GM18519 (cell line): Measurements from ENCODE around the gene LRPPRC.

Experiments
- ATAC-seq: cut with Tn5 transposase; IDR thresholded peaks from one replicate; pipeline ENCODE4 v1.9.1; 2021; ENCODE audit warnings: mild to moderate bottlenecking, moderate library complexity; ENCODE audit not compliant: unreplicated experiment, low FRiP score

The LRPPRC gene

DNA sequence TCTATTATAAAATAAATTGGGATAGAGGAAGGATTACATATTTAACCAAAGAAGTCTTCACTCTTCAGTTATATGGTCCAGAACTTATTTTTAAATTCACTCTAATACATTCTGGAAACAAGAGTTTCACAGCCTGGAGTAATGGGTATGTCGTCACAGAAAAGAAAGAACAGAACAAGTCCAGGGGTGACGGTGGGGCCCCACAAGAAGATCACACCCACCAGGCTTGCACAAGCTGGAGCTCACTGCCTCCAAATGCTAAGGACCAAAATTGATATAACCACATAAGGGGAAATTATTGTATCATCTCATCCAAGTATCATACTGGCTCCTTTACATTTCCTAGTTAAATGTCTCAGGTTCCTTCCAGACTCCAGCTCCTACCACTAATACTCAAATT lies 11.3 kb downstream of the LRPPRC start:
- ATAC-seq, result no peak

DNA sequence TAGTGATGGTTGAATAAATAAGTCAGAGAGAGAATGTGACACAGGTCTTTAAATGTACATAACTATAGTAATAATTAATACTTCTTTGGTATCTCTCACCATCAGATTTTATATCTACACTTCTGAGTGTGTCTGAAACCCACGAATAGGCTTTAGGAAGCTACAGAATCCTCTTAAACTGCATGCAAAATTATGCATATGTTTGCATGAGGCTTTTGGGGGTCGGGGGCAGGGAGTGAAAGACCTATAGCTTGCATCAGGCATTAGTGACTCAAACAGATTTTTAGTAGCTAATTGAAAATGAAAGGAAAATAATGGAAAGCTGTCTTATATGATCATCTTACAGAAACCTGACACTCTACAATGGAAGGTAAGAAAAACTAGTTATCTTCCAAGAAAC lies 14.9 kb downstream of the LRPPRC start:
- ATAC-seq, result no peak

DNA sequence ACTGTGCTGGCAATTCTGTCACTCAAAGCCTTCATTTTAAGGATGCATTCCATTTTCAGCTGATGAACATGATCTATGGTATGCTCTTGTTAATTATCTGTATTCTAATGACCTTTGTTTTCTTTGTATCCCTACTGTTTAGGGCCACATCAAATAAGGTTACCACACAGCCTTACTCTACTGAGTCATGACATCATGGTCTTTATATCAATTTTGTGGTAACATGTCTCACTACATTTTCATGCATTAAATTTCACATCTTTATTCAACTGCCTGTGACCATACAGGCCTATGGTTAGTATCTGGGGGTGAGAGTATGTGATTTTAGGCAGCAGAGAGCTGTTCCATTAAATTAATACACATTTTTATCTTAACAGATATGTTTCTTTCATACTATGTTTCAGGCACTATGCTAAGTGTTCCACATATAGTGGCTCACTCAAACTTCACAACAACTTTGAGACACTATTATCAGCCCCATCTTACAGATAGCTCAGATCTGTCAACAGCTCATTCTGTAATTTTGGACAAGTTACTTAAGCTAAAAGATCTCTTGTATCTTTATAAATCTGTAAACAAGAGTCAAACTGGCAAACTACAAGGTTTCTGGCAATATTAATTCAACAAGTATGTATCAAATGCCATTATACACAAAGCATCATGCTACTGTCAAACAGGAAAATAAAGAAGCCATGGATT lies 18.0 kb downstream of the LRPPRC start:
- no peak for ATAC-seq

DNA sequence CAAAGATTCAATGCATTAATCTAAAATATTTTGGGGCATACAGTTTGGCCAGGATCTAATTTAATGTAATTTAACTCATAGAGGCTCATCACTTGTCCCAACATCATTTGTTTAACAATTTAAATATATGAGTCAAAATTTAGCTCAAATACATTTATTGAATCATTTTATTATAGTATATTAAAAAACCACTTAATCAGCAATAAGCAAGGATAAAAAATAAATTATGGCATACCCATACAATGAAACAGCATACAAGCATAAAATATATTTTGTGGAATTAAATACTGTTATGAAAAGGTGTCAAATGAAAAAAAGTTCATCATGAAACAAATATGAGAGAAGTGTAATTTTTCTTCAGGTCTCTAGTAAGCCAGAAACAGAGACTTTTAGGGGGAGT lies 34.9 kb downstream of the LRPPRC start:
- ATAC-seq, result no peak

DNA sequence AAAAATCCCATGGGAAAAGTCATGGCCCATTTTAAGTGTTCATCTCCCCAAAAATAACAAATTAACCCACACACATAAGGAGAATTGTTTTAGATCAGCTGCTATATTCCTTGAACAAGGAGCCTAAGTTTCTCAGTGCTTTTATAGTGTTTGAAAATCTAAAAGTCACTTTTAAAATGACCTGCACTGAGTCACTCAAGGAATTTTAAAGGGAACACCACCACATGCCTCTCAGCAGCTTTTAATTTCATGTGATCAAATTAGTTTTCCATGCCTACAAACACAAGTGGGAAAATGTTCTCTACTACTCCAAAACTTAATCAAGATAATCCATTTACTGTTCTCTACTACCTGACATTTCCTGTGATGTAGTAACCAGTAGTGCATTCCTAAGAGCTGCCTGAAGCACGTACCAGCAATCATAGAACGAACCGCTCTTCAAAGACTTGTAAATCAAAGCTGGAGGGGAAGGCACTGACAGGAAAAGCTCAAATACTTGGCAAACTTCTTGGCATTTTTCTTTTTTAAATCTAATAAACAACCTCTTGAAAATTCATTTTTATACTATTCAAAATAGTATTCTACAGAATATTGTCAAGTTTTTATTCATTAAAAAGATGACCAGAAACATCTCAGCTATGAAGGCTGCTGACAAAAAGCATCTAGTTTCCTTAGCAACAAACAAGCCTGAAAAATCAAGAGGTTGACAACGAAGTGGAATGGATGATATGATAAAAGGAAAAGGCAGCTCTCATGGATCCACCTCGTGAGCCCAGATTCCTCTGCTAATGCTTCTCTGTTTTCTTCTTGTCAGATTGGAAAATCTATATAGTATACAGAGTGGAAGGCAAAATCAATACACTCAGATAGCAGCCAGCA lies 37.2 kb downstream of the LRPPRC start:
- ATAC-seq, result no peak

DNA sequence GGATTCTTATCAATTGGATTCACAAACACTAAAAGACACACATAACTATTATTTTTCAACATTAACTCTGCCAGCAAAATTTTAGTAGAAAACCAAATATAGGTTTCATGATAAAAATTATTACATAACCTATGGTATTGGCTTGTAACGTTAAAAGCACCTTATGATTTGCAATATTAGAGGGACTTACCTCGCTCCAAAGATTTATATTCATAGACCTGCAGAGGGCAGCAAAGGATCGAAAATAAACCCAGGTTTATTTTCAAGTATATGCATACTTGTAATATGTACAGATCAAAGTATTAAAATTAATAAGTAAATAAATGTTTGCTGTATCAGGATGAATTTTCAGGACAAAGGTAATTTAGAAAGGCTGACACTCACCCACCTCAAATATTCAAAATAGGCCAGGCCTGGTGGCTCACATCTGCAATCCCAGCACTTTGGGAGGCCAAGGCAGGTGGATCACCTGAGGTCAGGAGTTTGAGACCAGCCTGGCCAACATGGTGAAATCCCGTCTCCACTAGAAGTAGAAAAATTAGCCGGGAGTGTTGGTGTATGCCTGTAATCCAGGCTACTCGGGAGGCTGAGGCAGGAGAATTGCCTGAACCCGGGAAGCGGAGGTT lies 45.3 kb downstream of the LRPPRC start:
- ATAC-seq, result no peak

DNA sequence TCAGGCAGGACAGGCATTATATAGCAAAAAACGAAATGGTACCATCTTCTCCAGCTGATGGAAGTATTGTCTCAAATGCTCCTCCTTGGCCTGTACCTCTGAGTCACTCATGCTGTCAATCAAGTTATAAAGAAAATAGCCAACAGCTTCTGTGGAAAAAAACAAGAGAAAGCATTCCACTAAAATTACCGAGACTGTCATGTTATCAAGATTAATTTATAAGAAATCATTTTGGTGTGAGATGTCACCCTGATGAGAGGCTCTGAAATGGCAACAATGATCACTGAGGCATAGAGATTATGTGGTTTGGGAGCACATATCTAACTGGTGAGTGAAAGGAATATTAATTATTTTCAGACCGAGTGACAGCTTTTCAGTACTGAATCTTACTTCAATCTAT lies 47.4 kb downstream of the LRPPRC start:
- no peak for ATAC-seq

DNA sequence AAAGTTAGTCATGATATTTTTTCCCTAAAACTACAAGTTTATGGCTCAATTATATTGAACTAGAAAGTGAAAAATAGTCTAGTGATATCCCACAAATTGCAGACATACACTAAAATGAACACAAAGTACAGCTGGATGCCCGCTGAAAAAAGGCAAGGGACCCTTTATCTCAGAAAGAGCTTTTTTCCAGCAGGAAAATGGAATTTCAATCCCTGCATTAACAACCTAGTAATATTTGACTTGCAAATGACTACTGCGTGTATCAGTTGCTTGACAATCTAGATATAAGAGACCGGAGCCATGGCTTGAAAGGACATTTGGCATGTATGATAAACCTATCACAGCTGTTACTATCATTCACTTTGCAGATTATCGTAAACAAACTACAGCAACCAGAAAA lies 49.1 kb downstream of the LRPPRC start:
- no peak for ATAC-seq

DNA sequence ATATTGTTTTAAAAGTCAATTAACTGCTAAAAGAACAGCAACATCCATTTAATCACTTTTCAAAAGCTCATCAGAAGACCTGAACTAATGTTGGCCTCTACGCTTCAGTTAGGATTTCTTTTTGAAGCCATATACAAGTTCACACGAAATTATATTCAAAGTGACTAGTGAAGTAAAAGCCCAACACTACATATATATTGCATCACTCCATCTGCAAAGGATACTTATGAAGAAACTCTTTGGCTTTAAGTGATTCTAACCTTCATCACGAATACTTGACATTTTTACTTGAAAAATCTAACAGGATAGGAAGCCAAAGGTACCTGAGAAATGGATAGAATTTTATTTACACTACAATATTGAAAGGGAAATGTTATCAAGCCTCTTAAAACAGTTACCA lies 50.4 kb downstream of the LRPPRC start:
- ATAC-seq, result no peak

DNA sequence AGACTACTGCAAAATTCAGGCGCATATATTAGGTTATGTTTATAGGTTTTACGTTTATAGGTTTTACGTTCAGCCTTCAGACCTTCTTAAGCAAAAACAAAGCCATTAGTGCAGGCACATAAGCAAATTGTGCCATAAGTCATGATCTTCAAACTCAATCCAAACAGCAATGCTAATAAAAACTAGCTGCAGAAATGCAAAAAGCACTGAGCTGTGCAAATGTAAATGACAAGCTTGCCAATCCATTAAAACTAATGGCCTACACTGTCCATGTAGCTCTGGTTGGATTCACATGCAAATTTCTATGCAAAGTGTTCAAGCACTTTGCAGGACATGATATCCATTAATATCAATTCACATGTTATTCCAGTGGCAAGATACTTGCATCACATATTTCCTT lies 50.9 kb downstream of the LRPPRC start:
- no peak for ATAC-seq

DNA sequence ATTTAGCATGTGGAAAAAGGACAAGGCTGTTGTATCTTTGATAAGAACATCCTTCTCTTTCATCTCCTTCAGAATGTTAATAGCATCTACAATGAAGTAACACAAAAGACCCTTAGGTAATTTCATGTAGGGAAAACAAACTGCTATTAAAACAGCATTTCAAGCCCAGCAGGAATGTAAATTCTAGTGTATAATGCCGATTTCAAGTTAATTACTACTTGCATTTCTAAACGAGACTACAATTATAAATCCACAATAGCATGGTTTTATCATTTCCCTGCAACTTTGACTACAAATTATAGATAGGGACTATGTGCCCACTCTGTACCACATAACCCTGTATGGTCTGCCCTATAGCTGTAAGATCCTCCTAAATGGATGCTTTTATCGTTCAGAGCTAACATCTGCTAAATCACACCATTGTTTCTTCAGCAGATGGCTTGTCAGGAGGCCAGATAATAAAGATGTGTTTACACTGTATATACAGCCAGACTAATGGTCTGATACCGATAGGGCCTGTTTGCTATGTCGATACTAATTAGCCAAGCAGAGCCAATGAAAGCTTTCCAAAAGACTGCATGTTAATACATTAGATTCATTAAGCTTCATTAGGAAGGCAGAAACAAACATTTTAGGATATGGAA lies 51.9 kb downstream of the LRPPRC start:
- ATAC-seq, result no peak

DNA sequence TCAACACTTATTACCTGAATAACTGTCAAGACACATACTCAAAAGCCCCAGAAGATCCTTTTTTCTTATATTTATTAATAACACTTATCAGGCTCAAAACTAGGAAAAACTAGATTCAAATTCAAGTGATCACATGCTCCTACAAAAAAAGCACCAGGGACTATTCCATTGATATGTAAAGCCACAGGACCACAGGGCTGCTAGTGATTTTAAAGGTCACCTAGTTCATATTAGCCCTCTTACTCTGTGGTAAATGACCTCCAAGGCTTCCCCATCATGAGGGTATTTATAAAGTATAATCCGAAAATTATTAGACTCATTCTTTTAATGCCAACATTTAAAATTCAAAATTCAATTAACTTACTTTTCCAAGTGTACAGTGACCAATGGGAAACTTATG lies 52.5 kb downstream of the LRPPRC start:
- no peak for ATAC-seq

DNA sequence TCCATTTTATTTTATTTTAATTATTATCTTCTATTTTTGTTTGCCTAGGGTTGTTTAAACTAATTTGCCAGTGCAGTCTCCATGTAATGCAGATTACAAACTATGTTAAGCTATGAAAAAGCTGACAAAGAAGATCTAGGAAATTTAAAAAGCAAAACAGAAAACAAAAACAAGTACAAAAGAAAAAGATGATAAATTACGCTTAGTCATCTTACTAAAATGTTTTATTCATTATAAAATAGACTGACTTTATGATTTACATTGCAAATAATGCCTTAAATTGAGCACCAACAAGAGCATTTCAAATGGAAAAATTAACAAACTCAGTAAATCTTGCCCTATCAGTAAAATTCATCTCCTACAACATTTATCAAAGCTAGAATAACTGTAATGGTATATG lies 52.9 kb downstream of the LRPPRC start:
- no peak for ATAC-seq

DNA sequence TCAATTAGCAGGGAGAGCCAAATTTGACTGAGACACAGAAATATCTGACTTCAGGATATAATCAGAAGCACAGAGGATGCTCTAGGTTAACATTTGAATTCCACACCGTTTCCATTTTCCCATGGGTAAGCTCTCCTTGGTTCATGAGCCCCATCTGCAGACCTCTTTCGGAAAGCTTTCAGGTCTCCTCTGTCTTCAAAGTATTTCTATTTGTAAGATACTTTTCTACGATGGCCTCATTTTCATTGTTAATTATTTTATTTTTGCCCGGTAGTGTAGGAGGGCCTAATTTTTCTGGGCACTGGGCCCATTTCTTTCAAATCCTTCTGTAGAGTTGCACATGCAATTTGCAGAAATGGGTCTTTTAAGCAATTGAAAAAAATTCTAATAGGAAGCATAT lies 53.8 kb downstream of the LRPPRC start:
- no peak for ATAC-seq

DNA sequence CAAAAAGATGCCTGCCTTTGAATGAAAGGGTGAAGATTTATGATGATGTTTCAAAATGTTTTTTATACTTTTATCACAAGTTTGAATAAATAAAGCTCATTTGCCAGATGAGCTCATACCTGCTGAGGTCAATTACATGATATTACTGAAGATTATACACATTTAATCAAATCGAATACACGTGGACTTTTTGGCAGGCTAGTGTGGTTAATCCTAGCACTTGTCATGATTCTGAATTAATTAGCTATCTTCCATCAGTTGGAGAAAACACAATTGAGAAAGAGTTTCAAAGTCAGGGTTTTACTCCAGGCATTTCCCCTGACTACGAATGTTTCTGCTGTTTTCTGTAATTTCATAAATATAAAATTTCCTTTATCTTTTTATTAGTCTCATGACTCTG lies 54.4 kb downstream of the LRPPRC start:
- ATAC-seq, result no peak

DNA sequence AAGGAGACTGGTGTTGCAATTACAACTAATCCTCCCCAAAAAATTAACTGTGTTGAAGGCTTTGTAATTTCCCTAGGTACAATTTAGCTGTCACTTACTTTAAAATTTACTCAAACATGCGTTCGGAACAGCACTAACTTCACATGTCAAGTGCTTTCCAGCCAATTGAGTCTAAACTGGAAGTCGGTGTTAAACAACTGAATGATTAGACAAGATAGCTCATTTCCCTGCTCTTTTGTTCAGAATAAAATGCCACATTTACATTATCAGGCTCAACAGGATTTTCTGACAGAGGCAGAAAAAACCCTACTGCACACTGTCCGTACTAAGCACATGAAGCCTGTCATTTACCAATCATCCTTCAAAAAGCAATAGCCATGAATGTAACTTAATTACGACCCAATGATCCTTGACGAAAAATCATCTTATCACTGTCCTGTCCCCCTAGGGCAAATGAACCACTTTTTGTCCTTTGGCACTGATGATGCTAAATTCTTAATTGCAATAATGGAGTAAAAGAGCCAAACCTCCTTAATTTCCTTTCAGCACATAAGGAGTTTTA lies 56.0 kb downstream of the LRPPRC start:
- no peak for ATAC-seq

DNA sequence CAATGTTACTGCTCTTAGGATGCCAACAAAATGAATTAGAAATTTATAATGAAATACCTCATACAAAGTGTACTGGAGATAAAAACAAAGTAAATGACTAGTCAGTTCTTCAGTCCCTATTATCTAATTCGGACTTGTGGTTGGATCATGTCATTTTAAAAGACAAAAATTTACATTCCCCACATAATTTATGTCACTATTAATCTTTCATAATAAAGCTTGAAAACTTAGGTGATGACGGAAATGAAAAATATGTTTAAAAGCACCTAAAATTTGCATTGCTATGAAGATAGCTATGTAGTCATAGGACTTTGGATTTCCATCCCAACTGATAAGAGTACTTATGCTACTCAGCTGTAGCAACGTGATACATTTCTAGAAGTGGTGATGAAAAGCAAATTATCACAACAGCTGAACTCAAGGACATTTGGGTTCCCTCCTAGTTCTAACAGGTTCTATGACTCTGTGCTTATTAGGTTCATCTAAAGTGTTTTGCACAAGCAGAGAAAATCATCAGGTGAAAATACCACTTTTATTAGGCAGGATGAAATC lies 58.4 kb downstream of the LRPPRC start:
- ATAC-seq, result no peak

DNA sequence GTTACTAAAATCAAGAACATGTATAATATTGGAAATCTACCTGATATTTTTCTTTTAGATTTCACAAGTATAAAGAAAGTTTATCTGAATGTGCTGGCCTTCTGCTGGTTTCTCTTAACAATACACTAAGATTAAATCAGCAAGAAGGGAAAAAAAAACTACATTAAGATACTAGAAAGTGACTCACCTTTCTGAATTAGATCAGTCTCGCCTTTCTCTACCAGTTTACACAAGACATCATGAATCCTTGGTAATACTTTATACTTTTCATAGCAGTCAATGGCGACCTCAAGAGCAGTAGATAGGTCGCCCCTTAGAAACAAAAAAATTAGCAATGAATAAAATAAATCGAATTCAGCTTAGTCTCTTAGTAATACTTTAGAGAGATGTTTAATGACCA lies 61.2 kb downstream of the LRPPRC start:
- ATAC-seq, result no peak

DNA sequence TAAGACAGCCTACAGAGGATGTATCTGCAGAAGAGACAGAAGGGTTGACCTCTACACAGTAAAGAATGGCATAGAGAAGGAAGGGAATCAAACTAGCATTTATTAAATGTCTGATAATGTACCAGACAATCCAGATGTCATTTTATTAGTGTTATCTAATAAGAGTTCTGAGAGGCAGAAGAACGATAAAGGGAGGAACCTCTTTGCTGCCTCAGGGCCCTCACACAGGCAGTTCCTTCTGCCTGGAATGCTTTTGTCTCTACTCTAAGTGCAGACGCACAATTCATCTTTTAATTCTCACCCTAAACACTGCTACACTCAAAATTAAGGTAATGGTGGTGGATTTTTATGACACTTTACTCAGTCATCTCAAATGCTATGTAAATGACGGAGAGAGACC lies 64.5 kb downstream of the LRPPRC start:
- no peak for ATAC-seq

DNA sequence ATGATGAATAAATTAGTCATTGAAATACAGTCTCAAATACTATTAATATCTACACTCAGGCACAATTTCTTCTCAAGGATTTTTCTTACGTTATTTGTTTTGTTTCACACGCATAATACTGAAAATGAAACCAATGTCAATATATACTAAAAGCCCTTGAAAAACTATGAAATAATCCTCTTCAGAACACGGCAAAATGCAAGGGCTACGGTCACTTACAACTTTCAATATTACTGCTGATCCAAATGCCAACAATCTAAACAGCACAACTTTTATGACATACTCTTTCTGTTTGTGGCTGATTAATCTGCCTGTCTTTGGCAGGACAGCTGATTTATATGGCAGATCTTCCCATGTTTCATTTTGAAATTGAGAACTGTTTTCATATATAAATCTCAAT lies 68.3 kb downstream of the LRPPRC start:
- ATAC-seq, result no peak

DNA sequence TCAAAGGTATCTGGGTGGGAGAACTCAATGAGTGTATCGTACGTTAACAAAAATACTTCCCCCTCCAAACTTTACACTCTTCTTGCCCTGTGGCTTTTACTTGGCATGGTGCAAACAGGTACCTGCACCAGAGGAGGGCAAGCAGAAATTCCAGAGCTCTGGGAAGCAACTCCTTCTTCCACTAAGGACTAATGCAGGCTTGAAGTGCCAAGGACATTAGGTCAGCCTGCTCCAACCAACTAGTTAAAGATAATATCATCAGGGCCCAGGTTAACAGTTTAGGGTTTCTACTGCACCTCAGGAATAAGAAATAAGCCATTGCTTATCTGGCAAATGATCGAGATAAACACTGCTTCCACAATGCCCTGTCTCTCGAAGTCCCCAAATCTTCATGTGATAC lies 70.4 kb downstream of the LRPPRC start:
- ATAC-seq, result no peak
